ENCODE results near the gene RHOA. TPM values are rescaled to one million over a fixed set of nuclear protein-coding genes. Genes with fewer than 3 reads are reported as not detected.

RHOA gene
- total and polyA plus RNA-seq, 2 of the 13 experiments (the other 11 are each of a cell fraction or from before 2014, with no cell fraction given): 131 to 177 TPM

- in situ Hi-C loops (cut with HindIII; ENCODE audit: extremely low pct_ligation_motif_present, low pct_unique_long_range_greater_than_20kb) (no loop called here), intact Hi-C loops (cut with micrococcal nuclease; ENCODE audit: unreplicated experiment) (no loop called here)
- CTCF ChIA-PET (ENCODE audit: low intra/inter-chr PET ratio, low total read pairs): no interaction called here
- TF ChIP-seq EP300 (IDR thresholded peaks at IDR 0.05; ENCODE audit: low read depth in 2 of 2, low read length in 2 of 2) (no peak), EP300 (CRISPR knock-in tag; IDR thresholded peaks at IDR 0.05; ENCODE audit: borderline replicate concordance) (no peak), ZNF335 (CRISPR knock-in tag; IDR thresholded peaks at IDR 0.05) (no peak), NONO (IDR thresholded peaks at IDR 0.05) (no peak), NONO (CRISPR knock-in tag; conservative IDR thresholded peaks at IDR 0.05) (no peak), NFIC (IDR thresholded peaks at IDR 0.05; ENCODE audit: low read length) (no peak), KAT7 (CRISPR knock-in tag; IDR thresholded peaks at IDR 0.05; ENCODE audit: borderline replicate concordance) (no peak), CAMTA2 (CRISPR knock-in tag; IDR thresholded peaks at IDR 0.05; ENCODE audit: borderline replicate concordance) (no peak), ZNF225 (CRISPR knock-in tag; IDR thresholded peaks at IDR 0.05) (no peak), RNF2 (conservative IDR thresholded peaks at IDR 0.05; ENCODE audit: low read depth) (no peak), KLF16 (CRISPR knock-in tag; IDR thresholded peaks at IDR 0.05) (no peak), JUN (CRISPR knock-in tag; IDR thresholded peaks at IDR 0.05) (no peak), USF2 (IDR thresholded peaks at IDR 0.05; ENCODE audit: low read depth, low read length) (no peak), USF2 (CRISPR knock-in tag; IDR thresholded peaks at IDR 0.05; ENCODE audit: borderline replicate concordance) (no peak), TBL1XR1 (IDR thresholded peaks at IDR 0.05; ENCODE audit: borderline replicate concordance, low read length, partially characterized antibody) (no peak), GLI4 (CRISPR knock-in tag; IDR thresholded peaks at IDR 0.05; ENCODE audit: borderline replicate concordance) (no peak), NRL (CRISPR knock-in tag; IDR thresholded peaks at IDR 0.05; ENCODE audit: borderline replicate concordance) (no peak), FIP1L1 (IDR thresholded peaks at IDR 0.05; ENCODE audit: borderline replicate concordance, insufficient read depth, low read depth, low read length) (no peak)
- TF ChIP-seq, protein P1, sequence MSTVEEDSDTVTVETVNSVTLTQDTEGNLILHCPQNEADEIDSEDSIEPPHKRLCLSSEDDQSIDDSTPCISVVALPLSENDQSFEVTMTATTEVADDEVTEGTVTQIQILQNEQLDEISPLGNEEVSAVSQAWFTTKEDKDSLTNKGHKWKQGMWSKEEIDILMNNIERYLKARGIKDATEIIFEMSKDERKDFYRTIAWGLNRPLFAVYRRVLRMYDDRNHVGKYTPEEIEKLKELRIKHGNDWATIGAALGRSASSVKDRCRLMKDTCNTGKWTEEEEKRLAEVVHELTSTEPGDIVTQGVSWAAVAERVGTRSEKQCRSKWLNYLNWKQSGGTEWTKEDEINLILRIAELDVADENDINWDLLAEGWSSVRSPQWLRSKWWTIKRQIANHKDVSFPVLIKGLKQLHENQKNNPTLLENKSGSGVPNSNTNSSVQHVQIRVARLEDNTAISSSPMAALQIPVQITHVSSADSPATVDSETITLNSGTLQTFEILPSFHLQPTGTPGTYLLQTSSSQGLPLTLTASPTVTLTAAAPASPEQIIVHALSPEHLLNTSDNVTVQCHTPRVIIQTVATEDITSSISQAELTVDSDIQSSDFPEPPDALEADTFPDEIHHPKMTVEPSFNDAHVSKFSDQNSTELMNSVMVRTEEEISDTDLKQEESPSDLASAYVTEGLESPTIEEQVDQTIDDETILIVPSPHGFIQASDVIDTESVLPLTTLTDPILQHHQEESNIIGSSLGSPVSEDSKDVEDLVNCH (CRISPR knock-in tag; IDR thresholded peaks at IDR 0.05): no peak
- TF ChIP-seq, protein P2, sequence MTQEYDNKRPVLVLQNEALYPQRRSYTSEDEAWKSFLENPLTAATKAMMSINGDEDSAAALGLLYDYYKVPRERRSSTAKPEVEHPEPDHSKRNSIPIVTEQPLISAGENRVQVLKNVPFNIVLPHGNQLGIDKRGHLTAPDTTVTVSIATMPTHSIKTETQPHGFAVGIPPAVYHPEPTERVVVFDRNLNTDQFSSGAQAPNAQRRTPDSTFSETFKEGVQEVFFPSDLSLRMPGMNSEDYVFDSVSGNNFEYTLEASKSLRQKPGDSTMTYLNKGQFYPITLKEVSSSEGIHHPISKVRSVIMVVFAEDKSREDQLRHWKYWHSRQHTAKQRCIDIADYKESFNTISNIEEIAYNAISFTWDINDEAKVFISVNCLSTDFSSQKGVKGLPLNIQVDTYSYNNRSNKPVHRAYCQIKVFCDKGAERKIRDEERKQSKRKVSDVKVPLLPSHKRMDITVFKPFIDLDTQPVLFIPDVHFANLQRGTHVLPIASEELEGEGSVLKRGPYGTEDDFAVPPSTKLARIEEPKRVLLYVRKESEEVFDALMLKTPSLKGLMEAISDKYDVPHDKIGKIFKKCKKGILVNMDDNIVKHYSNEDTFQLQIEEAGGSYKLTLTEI (CRISPR knock-in tag; conservative IDR thresholded peaks at IDR 0.05): no peak
Measured at GRCh38 chr3:49352281-49352680, 59.5 kb downstream of the RHOA start.

More at GRCh38 chr3:49352281-49352680, 59.5 kb downstream of the RHOA start:
- Histone ChIP-seq H3K27me3 (ENCODE audit: control insufficient read depth in 1 of 2, insufficient read depth in 2 of 2, low read length in 2 of 2) (no peaks in the 10 kb centered on the region), H4K20me1 (ENCODE audit: insufficient read depth, low read length) (no peaks in the 10 kb centered on the region), H2AFZ (ENCODE audit: low read length) (no peak overlapping the region), H3K27ac (ENCODE audit: extremely low read length, insufficient read depth, low read length) (no peak overlapping the region), H3K4me1 (ENCODE audit: insufficient read depth, low read length) (peaks cover 67% of the 10 kb centered on the region), H3K36me3 (replicated peaks in 1 of 2; ENCODE audit: control insufficient read depth in 1 of 2, insufficient read depth in 2 of 2, low read length in 2 of 2) (peaks cover 0 to 2% of the 10 kb centered on the region in 2 experiments; a peak in 3 of 5 replicates), H3K79me2 (ENCODE audit: insufficient read depth, low read length) (peaks cover 9% of the 10 kb centered on the region), H3K9ac (ENCODE audit: insufficient read depth, low read depth, low read length) (no peak overlapping the region), H3K9me3 (ENCODE audit: low read length) (no peaks in the 10 kb centered on the region), H3K4me2 (ENCODE audit: low read depth, low read length) (no peak overlapping the region), H3K4me3 (replicated peaks in 1 of 3; ENCODE audit: insufficient read depth in 1 of 3, low read depth in 2 of 3, low read length in 3 of 3) (no peak overlapping the region)
- POLR2A ChIA-PET: interaction anchor here (1.4 to 5.3 kb wide), 4 partner anchors 12 to 77 kb away, joined by 4 to 50 read pairs (median 4); partner anchors contain the start of genes NICN1, RHOA, TCTA and USP4
- peak; percentile 19 for ATAC-seq
- DNase-seq (ENCODE audit: low spot score): no peak
- no peak for FAIRE-seq
- 73% methylated on average over 2 of the region's 2 CpGs for WGBS (ENCODE audit: low lambda C conversion rate)
- no TSS peak for BruUV-seq (replicated peaks)
